Peyer's patch (tissue), 4 donors: ENCODE results near the gene FBXL2. TPM values are rescaled to one million over a fixed set of nuclear protein-coding genes. Genes with fewer than 3 reads are reported as not detected.
A peak's percentile ranks its signal among the peaks of the same experiment; 100 is the strongest.

ENCODE experiments used
- DNase-seq, 3 donors: peaks; one replicate each; pipeline ENCODE4 v3.0.0-alpha.2; 2017 to 2019
- H3K27ac ChIP-seq, 4 donors: fragments of 200-600 bp; sonication (generic); one replicate each; pipeline ENCODE4 v1.5.1; 2016 to 2019
- H3K27me3 ChIP-seq, 2 donors: fragments of 200-600 bp; sonication (generic); one replicate each; pipeline ENCODE4 v1.5.1; 2019
- H3K36me3 ChIP-seq, 3 donors: fragments of 200-600 bp; sonication (generic); one replicate each; pipeline ENCODE4 v1.5.1; 2016 to 2019
- H3K4me1 ChIP-seq, 4 donors: fragments of 200-600 bp; sonication (generic); one replicate each; pipeline ENCODE4 v1.5.1; 2016 to 2019
- H3K4me3 ChIP-seq, 4 donors: fragments of 200-600 bp; sonication (generic); 1 replicate in 3 of 4; 2 replicates in 1 of 4; pipeline ENCODE4 v1.5.1; 2016 to 2019; ENCODE audit warnings: mild to moderate bottlenecking in 1 of 4
- H3K9me3 ChIP-seq, 4 donors: fragments of 200-600 bp; sonication (generic); one replicate each; pipeline ENCODE4 v1.5.1; 2016 to 2019; ENCODE audit warnings: mild to moderate bottlenecking in 1 of 4
- POLR2A ChIP-seq, 2 donors: fragments of 450-650 bp; IDR thresholded peaks; one replicate each; pipeline ENCODE4 v1.5.1; 2017; ENCODE audit warnings: antibody characterized with exemption in 2 of 2, mild to moderate bottlenecking in 2 of 2, moderate library complexity in 2 of 2
- total RNA-seq, 4 donors: library from RNA; depleted of rRNA; stranded (reverse); fragments of >200 nt; gene quantifications; one replicate each; pipeline ENCODE4 v1.1.0, GENCODE V29; 2016
- TF ChIP-seq, protein P1 (sequence below), 6 experiments: fragments of 450-650 bp in 4 of 6; fragments of 200-600 bp in 2 of 6; sonication (generic) in 1 of 6; IDR thresholded peaks; one replicate each; pipeline ENCODE4 v1.5.1; 2017 to 2019; ENCODE audit warnings: antibody characterized with exemption in 6 of 6, mild to moderate bottlenecking in 3 of 6, moderate library complexity in 1 of 6

Gene FBXL2
- total RNA-seq, 4 donors from 2014 or later = 1.2 to 4.7 (median 1.2) TPM; not detected in 1

DNA sequence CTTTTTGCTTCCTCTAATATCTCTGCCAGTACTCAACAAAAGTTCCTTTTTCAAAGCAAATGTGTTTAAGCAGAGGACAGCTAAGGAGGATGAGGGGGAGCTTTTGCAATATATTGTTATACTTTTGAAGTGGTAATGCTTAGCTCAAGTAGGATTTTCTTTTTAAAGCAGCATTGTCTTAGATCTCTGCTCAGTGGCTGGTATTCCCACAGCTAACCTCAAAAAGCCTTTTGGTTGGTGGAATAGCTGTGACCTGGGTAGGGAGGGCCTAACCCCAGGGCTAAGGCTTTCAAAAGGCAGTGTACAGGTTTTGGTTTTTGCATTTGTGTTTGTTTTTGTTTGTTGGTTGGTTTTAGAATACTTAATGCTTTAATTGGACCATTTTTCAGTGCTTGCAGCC is 86.8 kb downstream of the FBXL2 start:
- no peaks in the 10 kb centered on the region for H3K36me3 ChIP-seq
- TF ChIP-seq, protein P1, sequence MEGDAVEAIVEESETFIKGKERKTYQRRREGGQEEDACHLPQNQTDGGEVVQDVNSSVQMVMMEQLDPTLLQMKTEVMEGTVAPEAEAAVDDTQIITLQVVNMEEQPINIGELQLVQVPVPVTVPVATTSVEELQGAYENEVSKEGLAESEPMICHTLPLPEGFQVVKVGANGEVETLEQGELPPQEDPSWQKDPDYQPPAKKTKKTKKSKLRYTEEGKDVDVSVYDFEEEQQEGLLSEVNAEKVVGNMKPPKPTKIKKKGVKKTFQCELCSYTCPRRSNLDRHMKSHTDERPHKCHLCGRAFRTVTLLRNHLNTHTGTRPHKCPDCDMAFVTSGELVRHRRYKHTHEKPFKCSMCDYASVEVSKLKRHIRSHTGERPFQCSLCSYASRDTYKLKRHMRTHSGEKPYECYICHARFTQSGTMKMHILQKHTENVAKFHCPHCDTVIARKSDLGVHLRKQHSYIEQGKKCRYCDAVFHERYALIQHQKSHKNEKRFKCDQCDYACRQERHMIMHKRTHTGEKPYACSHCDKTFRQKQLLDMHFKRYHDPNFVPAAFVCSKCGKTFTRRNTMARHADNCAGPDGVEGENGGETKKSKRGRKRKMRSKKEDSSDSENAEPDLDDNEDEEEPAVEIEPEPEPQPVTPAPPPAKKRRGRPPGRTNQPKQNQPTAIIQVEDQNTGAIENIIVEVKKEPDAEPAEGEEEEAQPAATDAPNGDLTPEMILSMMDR (IDR thresholded peaks at IDR 0.05) = no peak
- TF ChIP-seq POLR2A (IDR thresholded peaks at IDR 0.05) = no peak
- H3K27me3 ChIP-seq = no peaks in the 10 kb centered on the region
- DNase-seq = no peak
- no peaks in the 10 kb centered on the region for H3K9me3 ChIP-seq
- no peak overlapping the region for H3K4me3 ChIP-seq
- H3K27ac ChIP-seq = no peak overlapping the region
- no peaks in the 10 kb centered on the region for H3K4me1 ChIP-seq

DNA sequence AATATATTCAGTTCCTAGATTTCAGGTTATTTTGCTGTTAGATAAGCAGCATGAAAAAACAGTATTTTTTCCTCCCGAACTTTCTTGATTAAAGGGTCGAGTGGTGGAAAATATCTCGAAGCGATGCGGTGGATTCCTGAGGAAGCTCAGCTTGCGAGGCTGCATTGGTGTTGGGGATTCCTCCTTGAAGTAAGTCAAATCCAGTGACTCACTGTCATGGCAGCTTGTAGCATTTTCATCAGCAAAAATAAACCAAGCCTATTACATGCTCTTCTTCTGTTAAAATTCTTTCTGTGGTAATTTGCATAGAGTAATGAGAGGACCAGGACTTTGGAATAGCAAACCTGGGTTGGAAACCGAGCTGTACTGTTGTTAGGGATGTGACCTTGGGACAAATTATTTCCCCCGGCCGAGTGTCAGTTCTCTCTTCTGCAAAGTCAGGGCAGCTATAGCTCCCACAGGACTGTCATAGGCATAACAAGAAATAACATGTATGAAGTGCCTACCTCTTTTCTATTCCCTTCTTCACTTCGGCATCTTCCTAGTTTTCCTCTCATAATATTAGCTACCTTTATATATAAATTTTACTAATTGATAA is 87.4 kb downstream of the FBXL2 start:
- no peaks in the 10 kb centered on the region for H3K4me1 ChIP-seq
- no peak overlapping the region for H3K27ac ChIP-seq
- no peaks in the 10 kb centered on the region for H3K36me3 ChIP-seq
- no peak overlapping the region for H3K4me3 ChIP-seq
- TF ChIP-seq POLR2A (IDR thresholded peaks at IDR 0.05) = no peak
- no peaks in the 10 kb centered on the region for H3K9me3 ChIP-seq
- no peak for DNase-seq
- H3K27me3 ChIP-seq = no peaks in the 10 kb centered on the region

DNA sequence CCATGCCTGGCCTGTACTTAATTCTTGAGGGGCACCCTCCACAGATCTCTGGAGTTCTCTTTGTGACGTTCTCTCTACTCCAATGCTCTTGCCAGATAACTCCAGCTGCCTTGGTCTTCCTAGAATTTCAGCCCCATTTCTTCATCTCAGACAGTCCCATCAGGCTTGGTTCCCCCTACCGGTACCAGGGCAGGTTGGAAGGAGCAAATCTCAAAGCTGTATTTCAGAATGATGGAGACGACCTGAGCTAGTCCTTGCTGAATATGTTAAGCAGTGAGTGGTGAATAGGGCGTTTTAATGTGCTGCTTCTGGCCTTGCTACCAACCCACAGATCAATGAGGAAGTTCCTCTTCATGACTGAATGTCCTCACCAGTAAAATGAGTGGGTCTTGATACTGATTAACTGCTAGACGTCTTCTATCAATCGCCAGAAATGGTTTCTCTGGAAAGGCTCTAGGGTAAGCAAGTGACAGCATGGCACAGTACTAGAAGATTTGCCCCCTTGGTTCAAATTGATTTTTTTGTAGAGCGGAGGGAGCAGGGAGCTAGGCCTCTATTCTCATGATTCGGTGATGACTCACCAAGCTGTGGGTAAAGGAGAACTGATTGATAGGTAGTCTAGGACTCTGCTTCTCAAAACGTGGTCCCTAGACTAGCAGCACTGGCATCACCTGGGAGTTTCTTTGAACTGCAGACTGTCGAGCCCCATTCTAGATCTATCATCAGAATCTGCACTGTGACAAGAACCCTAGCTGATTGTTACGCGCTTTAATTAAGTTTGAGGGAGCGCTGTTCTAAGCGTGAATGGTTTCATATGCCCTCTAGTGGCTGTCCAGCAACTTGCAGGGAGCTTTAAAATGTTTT is 95.2 kb downstream of the FBXL2 start:
- H3K4me3 ChIP-seq = no peak overlapping the region
- TF ChIP-seq POLR2A (IDR thresholded peaks at IDR 0.05) = no peak
- TF ChIP-seq, protein P1 (IDR thresholded peaks at IDR 0.05) = peak; percentile 66 to 93 (median 88)
- no peaks in the 10 kb centered on the region for H3K27me3 ChIP-seq
- H3K27ac ChIP-seq = no peak overlapping the region
- no peaks in the 10 kb centered on the region for H3K36me3 ChIP-seq
- H3K9me3 ChIP-seq = no peaks in the 10 kb centered on the region
- H3K4me1 ChIP-seq = no peaks in the 10 kb centered on the region
- peak in 1 of 3 donors; percentile 80 for DNase-seq

DNA sequence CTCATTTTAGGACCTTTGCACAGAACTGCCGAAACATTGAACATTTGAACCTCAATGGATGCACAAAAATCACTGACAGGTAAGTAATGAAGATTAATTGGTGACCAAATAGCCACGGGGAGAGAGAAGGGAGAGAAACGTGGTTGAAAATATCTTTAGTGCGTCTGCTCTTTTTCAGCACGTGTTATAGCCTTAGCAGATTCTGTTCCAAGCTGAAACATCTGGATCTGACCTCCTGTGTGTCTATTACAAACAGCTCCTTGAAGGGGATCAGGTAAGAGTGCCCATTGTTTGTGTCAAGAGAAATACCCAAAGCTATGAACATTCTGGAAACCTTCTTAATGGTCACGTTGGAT is 95.8 kb downstream of the FBXL2 start:
- H3K27me3 ChIP-seq = no peaks in the 10 kb centered on the region
- H3K4me3 ChIP-seq = no peak overlapping the region
- H3K4me1 ChIP-seq = no peaks in the 10 kb centered on the region
- no peaks in the 10 kb centered on the region for H3K36me3 ChIP-seq
- H3K9me3 ChIP-seq = no peaks in the 10 kb centered on the region
- H3K27ac ChIP-seq = no peak overlapping the region
- no peak for DNase-seq
- TF ChIP-seq, protein P1 (IDR thresholded peaks at IDR 0.05) = no peak
- TF ChIP-seq POLR2A (IDR thresholded peaks at IDR 0.05) = no peak

DNA sequence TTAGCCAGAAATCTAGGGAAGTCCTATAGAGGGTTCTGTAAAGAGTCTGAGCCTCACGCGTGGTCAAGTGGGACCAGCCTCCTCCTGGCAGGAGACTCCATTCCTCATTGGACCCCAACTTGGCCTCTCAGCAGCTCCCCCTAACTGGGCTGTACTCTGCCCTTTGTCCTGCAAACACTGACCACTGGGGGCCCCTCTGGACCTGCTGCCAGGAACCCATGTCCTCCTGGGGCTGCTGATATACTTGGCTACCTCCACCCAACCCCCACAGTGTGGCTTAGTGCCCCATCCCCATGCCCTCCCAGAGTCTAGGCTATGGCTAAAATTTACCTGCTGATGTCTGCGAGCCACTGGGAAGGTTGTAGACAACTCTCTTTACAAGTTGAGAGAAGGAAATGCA is 100.2 kb downstream of the FBXL2 start:
- no peaks in the 10 kb centered on the region for H3K4me1 ChIP-seq
- no peaks in the 10 kb centered on the region for H3K36me3 ChIP-seq
- TF ChIP-seq, protein P1 (IDR thresholded peaks at IDR 0.05) = no peak
- no peak for TF ChIP-seq POLR2A (IDR thresholded peaks at IDR 0.05)
- no peak overlapping the region for H3K27ac ChIP-seq
- H3K27me3 ChIP-seq = no peaks in the 10 kb centered on the region
- no peak overlapping the region for H3K4me3 ChIP-seq
- H3K9me3 ChIP-seq = no peaks in the 10 kb centered on the region
- no peak for DNase-seq

DNA sequence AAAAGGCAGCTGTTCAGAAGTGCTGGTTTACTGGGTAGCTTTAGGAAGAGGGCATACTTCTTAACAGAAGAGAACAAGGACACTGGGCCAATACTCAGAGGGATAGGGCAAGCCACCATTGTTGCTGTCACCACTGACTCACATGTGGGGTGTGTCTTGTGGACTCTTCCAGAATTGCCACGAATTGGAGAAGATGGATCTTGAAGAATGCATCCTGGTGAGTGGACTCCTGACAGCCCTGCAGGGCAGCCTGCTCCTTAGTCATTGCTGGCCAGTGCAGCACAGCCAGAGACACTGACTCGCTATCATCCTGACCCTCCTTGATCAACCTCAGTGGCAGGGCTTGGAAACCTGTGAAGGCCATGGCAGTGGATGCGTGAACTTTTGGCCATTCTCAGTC is 100.7 kb downstream of the FBXL2 start:
- no peaks in the 10 kb centered on the region for H3K9me3 ChIP-seq
- DNase-seq = no peak
- no peak overlapping the region for H3K4me3 ChIP-seq
- no peaks in the 10 kb centered on the region for H3K27me3 ChIP-seq
- no peak overlapping the region for H3K27ac ChIP-seq
- no peaks in the 10 kb centered on the region for H3K4me1 ChIP-seq
- no peak for TF ChIP-seq POLR2A (IDR thresholded peaks at IDR 0.05)
- TF ChIP-seq, protein P1 (IDR thresholded peaks at IDR 0.05) = no peak
- no peaks in the 10 kb centered on the region for H3K36me3 ChIP-seq
